Measurements from ENCODE around the gene CEP41. TPM values are rescaled to one million over a fixed set of nuclear protein-coding genes. Genes with fewer than 3 reads are reported as not detected.

The CEP41 gene
- total and polyA plus RNA-seq, 2 experiments from 2014 or later = 17.4 to 25.0 TPM

DNA sequence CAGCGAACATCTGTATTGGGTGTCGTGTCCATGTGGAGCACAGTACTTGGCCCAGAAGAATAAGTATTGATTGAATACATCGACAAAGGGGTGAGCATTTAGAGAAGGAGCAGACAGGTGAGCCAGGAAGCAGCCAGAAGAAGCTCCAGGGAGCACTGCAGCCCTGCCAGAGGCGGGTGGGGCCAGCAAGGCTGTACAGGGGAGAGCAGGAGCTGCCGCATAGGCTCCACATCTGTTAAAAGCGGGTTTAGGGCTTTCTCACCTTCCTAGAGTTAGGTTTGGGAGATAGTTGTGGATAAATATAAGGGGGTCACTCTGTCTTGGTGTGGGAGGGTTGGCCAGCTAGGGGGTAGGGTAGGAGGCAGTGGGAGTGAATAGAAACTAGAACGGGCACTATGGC, 61.8 kb downstream of the CEP41 start:
- H3K27ac ChIP-seq (ENCODE audit: low read depth) = no peak overlapping the region

More for the DNA sequence above, 61.8 kb downstream of the CEP41 start:
- Histone ChIP-seq H3K9me2 (ENCODE audit: insufficient read depth) (peaks cover 7% of the 10 kb centered on the region; the same call in 1 of the 2 replicates), H3K79me2 (replicated peaks; ENCODE audit: insufficient read depth) (no peaks in the 10 kb centered on the region), H3K4me2 (no peak overlapping the region), H3K27me3 (ENCODE audit: insufficient read depth) (no peaks in the 10 kb centered on the region), H3K4me3 (no peak overlapping the region), H2AFZ (no peak overlapping the region), H3K36me3 (ENCODE audit: insufficient read depth) (no peaks in the 10 kb centered on the region), H3K4me1 (ENCODE audit: insufficient read depth) (no peaks in the 10 kb centered on the region; the same call in 1 of the 2 replicates), H4K20me1 (replicated peaks; ENCODE audit: insufficient read depth) (no peaks in the 10 kb centered on the region), H3F3A (replicated peaks; ENCODE audit: low read depth) (no peaks in the 10 kb centered on the region)
- ATAC-seq = no peak
- Mint-ChIP-seq H3K27ac (no peak overlapping the region), H3K9me3 (peaks cover 31% of the 10 kb centered on the region), H3K4me1 (peaks cover 6% of the 10 kb centered on the region), H3K4me3 (no peak overlapping the region), H3K36me3 (ENCODE audit: low read depth) (peaks cover 17% of the 10 kb centered on the region), H3K27me3 (ENCODE audit: insufficient read depth, low read depth, poor library complexity) (peaks cover 18% of the 10 kb centered on the region)
- TF ChIP-seq POLR2AphosphoS5 (IDR thresholded peaks at IDR 0.05; ENCODE audit: low read depth) (no peak), REST (IDR thresholded peaks at IDR 0.05; ENCODE audit: unreplicated experiment) (no peak), ZNF462 (CRISPR knock-in tag; IDR thresholded peaks at IDR 0.05) (no peak), STAT1 (IDR thresholded peaks at IDR 0.05; ENCODE audit: unreplicated experiment) (no peak)
- no peak for DNase-seq (ENCODE audit: low spot score)

Measured in GM23338 (cell line).